ENCODE measurements around the gene DOCK10. TPM values are rescaled to one million over a fixed set of nuclear protein-coding genes. Genes with fewer than 3 reads are reported as not detected.

The DOCK10 gene
- total RNA-seq, 2 experiments from 2014 or later: 40.8 to 68.2 TPM

- DNase-seq (ENCODE audit: low spot score): no peak
- CTCF ChIA-PET (ENCODE audit: unreplicated experiment): no interaction called here
- H3K9me3 ChIP-seq (ENCODE audit: low read length): no peaks in the 10 kb centered on the region
- no peak overlapping the region for H2AFZ ChIP-seq (ENCODE audit: low read length)
- H3K4me2 ChIP-seq (ENCODE audit: low read length): no peak overlapping the region
- no peaks in the 10 kb centered on the region for H3K4me1 ChIP-seq (ENCODE audit: insufficient read depth, low read length, poor library complexity, severe bottlenecking)
- no peak overlapping the region for H3K27ac ChIP-seq (ENCODE audit: low read depth, low read length, poor library complexity, severe bottlenecking)
- POLR2A ChIA-PET: no interaction called here
- no peaks in the 10 kb centered on the region for H3K79me2 ChIP-seq (ENCODE audit: insufficient read depth, low read depth, low read length)
- no peak overlapping the region for H3K4me3 ChIP-seq (ENCODE audit: low read depth, low read length, poor library complexity, severe bottlenecking)
- no TSS peak for BruUV-seq (replicated peaks)
- no peaks in the 10 kb centered on the region for H3K36me3 ChIP-seq (ENCODE audit: insufficient read depth, low read length)
- TF ChIP-seq, protein P1, sequence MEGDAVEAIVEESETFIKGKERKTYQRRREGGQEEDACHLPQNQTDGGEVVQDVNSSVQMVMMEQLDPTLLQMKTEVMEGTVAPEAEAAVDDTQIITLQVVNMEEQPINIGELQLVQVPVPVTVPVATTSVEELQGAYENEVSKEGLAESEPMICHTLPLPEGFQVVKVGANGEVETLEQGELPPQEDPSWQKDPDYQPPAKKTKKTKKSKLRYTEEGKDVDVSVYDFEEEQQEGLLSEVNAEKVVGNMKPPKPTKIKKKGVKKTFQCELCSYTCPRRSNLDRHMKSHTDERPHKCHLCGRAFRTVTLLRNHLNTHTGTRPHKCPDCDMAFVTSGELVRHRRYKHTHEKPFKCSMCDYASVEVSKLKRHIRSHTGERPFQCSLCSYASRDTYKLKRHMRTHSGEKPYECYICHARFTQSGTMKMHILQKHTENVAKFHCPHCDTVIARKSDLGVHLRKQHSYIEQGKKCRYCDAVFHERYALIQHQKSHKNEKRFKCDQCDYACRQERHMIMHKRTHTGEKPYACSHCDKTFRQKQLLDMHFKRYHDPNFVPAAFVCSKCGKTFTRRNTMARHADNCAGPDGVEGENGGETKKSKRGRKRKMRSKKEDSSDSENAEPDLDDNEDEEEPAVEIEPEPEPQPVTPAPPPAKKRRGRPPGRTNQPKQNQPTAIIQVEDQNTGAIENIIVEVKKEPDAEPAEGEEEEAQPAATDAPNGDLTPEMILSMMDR (conservative IDR thresholded peaks at IDR 0.05; ENCODE audit: low read length): no peak
- intact Hi-C loops (cut with micrococcal nuclease; ENCODE audit: unreplicated experiment): no loop called here
- no peaks in the 10 kb centered on the region for H3K9me2 ChIP-seq (ENCODE audit: insufficient read depth, low read length)
- no peaks in the 10 kb centered on the region for H4K20me1 ChIP-seq (ENCODE audit: insufficient read depth, low read length)
Observed at GRCh38 chr2:225074366-225074765, 32.1 kb upstream of the DOCK10 start.

DNA sequence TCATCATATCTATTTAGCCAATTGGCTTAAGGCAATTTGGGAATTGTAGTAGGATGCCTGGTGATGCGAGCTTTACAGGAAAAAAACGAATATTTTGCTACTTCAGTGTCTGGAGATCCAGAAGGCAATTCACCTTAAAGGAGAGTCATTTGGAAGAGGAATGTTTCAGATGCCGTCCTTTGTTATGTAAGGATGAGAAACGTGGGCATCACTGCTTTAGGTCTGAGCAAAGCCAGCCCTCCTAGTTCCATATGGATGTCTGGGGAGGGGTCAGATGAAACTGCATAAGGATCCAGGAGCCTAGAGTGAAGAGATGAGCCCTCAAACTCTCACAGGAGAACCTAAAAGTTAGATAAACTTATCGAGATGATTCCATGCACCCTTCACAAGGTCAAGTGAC, 30.9 kb upstream of the DOCK10 start:
- no peaks in the 10 kb centered on the region for H3K9me2 ChIP-seq (ENCODE audit: insufficient read depth, low read length)
- intact Hi-C loops (cut with micrococcal nuclease; ENCODE audit: unreplicated experiment): no loop called here
- no peak overlapping the region for H3K4me2 ChIP-seq (ENCODE audit: low read length)
- TF ChIP-seq, protein P1 (conservative IDR thresholded peaks at IDR 0.05; ENCODE audit: low read length): no peak
- no peak for TF ChIP-seq EZH2phosphoT487 (IDR thresholded peaks at IDR 0.05; ENCODE audit: borderline replicate concordance, low read depth, low read length)
- no peak overlapping the region for H3K27ac ChIP-seq (ENCODE audit: low read depth, low read length, poor library complexity, severe bottlenecking)
- H3K4me1 ChIP-seq (ENCODE audit: insufficient read depth, low read length, poor library complexity, severe bottlenecking): no peaks in the 10 kb centered on the region
- no peak overlapping the region for H2AFZ ChIP-seq (ENCODE audit: low read length)
- no peaks in the 10 kb centered on the region for H3K79me2 ChIP-seq (ENCODE audit: insufficient read depth, low read depth, low read length)
- ChIA-PET CTCF (ENCODE audit: unreplicated experiment) (no interaction called here), POLR2A (interaction anchor here (0.6 kb wide), 1 partner anchor 753 kb away, joined by 3 read pairs; no protein-coding TSS in a partner anchor)
- no peak overlapping the region for H3K4me3 ChIP-seq (ENCODE audit: low read depth, low read length, poor library complexity, severe bottlenecking)
- H3K36me3 ChIP-seq (ENCODE audit: insufficient read depth, low read length): no peaks in the 10 kb centered on the region
- H3K9me3 ChIP-seq (ENCODE audit: low read length): no peaks in the 10 kb centered on the region
- no TSS peak for BruUV-seq (replicated peaks)
- H4K20me1 ChIP-seq (ENCODE audit: insufficient read depth, low read length): no peaks in the 10 kb centered on the region
- no peak for DNase-seq (ENCODE audit: low spot score)

DNA sequence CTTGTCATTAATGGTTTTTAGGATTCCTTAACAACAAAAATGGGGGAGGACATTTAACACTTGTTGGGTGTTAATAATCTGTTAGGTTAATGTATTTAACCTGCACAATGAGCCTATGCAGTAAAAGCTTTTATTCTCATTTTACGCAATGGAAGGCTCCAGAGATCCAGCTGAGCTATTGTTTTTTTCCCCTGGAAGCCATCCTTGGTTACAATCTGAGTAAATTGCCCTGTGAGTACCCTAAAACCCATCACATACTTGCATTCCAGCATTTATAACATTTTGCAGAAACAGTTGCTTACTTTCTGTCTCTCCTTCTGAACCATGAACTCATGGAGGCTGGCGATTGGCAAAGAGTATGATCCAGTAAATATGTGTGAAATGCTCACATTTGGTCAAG, 30.2 kb upstream of the DOCK10 start:
- BruUV-seq (replicated peaks): no TSS peak
- Histone ChIP-seq H3K4me1 (ENCODE audit: insufficient read depth, low read length, poor library complexity, severe bottlenecking) (no peaks in the 10 kb centered on the region), H2AFZ (ENCODE audit: low read length) (no peak overlapping the region), H3K36me3 (ENCODE audit: insufficient read depth, low read length) (no peaks in the 10 kb centered on the region), H4K20me1 (ENCODE audit: insufficient read depth, low read length) (no peaks in the 10 kb centered on the region), H3K79me2 (ENCODE audit: insufficient read depth, low read depth, low read length) (no peaks in the 10 kb centered on the region), H3K9me2 (ENCODE audit: insufficient read depth, low read length) (no peaks in the 10 kb centered on the region), H3K9me3 (ENCODE audit: low read length) (no peaks in the 10 kb centered on the region), H3K4me3 (ENCODE audit: low read depth, low read length, poor library complexity, severe bottlenecking) (no peak overlapping the region), H3K27ac (ENCODE audit: low read depth, low read length, poor library complexity, severe bottlenecking) (no peak overlapping the region), H3K4me2 (ENCODE audit: low read length) (no peak overlapping the region)
- POLR2A ChIA-PET: interaction anchor here (1.1 kb wide), 1 partner anchor 17 kb away, joined by 3 read pairs; no protein-coding TSS in a partner anchor
- CTCF ChIA-PET (ENCODE audit: unreplicated experiment): no interaction called here
- TF ChIP-seq, protein P1 (conservative IDR thresholded peaks at IDR 0.05; ENCODE audit: low read length): no peak
- TF ChIP-seq EZH2phosphoT487 (IDR thresholded peaks at IDR 0.05; ENCODE audit: borderline replicate concordance, low read depth, low read length): no peak
- intact Hi-C loops (cut with micrococcal nuclease; ENCODE audit: unreplicated experiment): no loop called here
- DNase-seq (ENCODE audit: low spot score): no peak
